C1 segment of cervical spinal cord (tissue), 14 donors: Measurements from ENCODE around the gene DNPH1.
A peak's percentile ranks its signal among the peaks of the same experiment; 100 is the strongest.

Source experiments
- DNase-seq, 14 donors: peaks; one replicate each; lab custom pipeline; 2025; lab: John Stamatoyannopoulos, UW

DNPH1 gene

DNA sequence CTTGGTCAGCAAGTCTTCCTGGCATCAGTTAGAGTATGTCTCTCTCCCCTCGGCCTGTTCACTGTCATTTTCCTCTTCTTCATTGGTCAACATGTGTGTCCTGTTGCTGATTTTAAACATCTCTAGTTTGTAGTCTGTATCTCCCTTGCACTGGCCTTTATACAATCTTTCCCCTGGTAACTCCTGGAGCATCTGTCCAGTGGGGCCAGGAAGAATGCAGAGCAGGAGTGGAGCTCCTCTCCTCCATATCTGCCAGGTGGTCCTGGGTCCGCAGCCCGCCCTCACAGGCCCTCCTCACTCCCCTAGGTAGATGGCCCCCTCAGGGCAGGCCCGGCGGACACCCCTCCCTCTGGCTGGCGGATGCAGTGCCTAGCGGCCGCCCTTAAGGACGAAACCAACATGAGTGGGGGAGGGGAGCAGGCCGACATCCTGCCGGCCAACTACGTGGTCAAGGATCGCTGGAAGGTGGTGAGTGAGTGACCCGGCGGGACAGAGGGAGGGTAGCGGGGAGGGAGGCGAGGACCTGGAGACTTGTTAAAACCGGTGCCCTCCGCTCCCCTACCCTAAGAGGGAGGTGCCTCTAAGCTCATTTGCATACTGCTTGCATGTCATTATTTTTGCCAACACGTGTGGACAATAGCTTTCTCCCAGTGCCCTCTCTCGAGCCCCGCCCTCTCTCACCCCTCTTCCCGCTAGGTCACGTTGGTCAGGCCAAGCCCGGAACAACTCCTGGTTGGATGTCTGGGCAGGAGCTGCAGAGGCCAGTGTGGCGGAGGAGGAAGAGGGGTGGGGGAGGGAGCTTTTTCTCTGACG, 17.2 kb upstream of the DNPH1 start:
- DNase-seq, result peak in 10 of 14 donors; percentile 77 to 92 (median 86)

DNA sequence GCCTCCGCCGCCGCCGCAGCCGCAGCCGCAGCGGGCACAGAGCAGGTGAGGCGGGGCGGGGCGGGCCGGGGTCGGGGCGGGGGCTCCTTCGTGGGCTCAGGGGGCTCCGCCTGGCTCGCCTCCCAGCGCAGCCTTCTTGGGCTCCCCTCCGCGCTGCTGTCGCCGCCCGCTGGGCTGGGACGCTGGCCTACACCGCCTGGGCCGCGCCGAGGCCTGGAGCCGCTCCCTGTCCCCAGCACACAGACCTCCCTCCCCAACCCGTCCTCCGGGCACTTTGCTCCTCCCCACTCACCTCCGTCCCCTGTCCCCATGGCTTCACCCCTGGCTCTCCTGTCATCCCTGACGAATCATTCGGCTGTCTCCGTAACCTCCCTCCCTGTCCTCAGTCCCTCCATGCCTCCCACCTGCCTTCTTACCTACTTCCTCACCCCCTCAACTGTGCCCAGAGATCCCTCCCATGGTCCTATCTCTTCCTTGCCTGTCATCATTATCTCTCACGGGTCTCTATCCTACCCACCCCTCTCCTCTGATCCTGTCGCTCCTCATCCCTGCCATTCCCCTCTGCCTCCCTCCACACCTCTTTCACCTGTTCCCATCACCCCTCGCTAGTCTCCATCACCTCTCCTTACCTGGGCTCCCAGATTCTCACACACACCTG, 14.5 kb upstream of the DNPH1 start:
- peak in 1 of 14 donors; percentile 20 for DNase-seq

DNA sequence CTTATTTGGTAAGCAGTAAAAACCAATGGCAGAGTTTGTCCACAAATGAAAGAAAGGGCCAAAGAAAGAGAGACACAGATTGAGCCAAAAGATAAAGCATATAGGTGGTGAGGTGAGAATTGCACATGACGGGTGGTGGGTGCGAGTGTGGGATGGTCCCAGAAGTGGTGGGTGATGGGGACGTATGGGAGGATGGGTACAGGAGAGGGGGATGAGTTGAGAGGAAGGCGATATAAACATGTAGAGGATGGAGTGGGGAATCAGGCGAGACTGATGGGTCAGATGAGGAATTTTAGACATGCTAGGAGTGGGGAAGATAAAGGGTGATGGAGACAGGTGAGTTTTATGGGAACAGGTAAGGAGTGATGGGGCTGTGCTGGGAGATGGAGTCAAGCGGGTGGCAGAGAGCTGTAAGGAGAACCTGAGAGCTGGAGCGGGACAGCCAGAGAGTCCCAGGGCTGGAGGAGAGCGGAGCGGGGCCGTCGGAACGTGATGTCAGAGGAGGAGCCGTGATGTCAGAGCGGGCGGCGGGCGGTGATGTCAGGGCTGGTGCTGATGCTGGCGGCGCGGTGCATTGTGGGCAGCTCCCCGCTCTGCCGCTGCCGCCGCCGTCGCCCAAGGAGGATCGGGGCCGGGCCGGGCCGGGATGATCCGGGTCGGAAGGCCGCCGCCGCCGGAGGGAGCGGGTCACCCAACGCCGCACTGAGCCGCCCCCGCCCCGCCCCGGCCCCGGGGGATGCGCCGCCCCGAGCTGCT, 13.8 kb upstream of the DNPH1 start, which contains the start of gene TTBK1:
TTBK1 (plus strand) TSS at position 574 of the 756 bp plus-strand sequence. CDS start 3,180 bp downstream, outside the sequence.
- peak in 7 of 14 donors; percentile 13 to 49 (median 25) for DNase-seq

DNA sequence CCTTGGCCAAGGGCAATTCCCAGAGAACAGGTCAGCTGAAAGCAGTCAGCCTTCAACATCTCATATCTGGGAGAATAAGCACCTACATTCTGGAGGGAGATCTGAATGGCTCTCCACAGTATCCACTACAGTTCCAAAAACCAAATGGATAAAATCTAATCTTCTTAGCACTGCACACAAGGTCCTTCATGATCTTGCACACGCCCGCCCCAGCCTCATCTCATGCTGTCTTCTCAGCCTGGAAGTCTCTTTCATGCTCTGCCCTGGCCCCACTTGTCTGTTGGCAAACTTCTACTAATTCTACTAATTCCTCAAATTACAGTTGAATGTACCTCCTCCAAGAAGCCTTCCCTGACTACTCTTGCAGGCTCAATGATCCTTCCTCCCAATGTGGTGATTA, 12.2 kb upstream of the DNPH1 start:
- DNase-seq, result no peak

DNA sequence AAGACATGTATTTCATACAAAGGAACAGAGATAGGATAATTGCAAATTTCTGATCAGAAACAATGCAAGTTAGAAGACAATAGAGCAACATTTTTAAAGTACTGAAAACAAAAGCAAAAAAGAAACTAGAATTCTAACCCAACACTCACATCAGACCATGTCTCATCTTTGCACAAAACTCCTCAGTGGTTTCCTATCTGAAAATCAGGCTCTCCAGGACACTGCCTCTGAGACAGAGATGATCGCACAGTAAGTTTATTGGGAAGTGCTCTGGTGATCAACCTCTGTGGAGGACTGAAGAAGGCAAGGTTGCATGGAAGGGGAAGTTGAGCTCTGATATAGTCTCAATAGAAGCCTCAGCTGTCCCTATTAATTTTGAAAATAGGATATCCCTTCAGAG, 11.7 kb upstream of the DNPH1 start:
- DNase-seq, result no peak

DNA sequence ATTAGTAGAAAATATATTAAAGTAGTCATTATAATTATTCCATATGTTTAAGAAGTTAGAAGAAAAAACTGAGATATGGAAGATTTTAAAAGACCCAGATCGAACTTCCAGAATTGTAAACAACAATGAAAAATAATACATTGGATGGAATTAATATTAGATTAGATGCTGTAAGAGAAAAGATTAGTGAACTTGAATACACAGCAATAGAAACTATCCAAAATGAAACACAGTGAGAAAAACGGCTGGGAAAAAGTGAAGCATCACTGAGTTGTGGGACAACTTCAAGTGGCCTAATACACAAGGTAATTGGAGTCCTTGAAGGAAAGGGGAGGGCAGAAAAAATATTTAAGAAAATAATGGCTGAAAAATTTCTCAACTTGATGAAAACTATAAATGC, 9.8 kb upstream of the DNPH1 start:
- DNase-seq, result no peak

DNA sequence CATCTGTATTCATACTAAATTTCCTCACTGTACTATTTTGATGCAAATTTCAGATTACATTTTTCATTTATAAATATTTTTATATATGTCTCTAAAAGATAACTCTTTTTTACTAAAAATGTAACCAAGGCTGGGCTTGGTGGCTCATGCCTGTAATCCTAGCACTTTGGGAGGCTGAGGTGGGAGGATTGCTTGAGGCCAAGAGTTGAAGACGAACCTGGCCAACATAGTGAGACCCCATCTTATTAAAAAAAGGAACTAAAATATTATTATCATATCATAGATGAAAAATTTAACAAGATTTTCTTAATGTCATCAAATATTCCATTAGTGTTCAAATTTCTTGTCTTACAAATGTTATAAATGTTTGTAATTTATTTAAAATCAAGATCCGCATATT, 6.6 kb upstream of the DNPH1 start:
- DNase-seq, result no peak

DNA sequence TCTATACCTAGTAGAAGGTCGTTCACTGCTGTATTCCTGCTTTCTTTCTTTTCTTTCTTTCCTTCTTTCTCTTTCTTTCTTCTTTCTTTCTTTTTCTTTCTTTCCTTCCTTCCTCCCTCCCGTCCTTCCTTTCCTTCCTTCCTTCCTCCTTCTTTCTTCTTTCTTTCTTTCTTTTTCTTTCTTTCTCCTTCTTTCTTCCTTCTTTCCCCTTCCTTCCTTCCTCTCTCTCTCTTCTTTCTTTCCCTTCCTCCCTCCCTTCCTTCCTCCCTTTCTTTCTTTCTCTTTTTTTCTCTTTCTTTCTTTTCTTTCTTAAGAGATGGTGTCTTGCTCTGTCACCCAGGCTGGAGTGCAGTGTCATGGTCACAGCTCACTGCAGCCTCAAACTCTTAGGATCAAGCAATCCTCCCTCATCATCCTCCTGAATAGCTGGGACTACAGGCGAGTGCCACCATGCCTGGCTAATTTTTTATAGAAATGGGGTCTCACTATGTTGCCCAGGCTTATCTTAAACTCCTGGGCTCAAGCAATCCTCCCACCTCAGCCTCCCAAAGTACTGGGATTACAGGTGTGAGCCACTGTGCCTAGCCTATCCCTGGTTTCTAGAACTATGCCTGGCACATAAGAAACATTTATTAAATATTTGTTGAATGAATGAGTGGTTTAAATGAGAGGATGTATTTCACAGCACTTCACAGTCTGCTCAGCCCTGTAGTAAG, 2.6 kb upstream of the DNPH1 start:
- no peak for DNase-seq

DNA sequence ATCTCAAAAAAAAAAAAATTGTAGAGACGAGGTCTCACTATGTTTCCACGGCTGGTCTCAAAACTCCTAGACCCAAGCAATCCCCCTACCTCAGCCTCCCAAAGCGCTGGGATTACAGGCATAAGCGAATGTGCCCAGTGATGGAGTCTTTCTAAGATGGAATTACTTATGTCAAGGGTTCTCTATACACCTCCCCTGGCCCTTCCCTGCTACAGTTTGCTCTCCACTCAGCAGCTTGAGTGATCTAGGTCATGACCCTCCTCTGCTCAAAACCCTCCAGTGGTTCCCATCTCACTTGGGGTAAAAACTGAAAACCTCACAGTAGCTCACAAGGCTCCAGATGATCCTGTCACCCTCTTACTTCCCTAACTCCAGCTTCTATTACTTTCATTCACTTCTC, 1.8 kb upstream of the DNPH1 start:
- no peak for DNase-seq

DNA sequence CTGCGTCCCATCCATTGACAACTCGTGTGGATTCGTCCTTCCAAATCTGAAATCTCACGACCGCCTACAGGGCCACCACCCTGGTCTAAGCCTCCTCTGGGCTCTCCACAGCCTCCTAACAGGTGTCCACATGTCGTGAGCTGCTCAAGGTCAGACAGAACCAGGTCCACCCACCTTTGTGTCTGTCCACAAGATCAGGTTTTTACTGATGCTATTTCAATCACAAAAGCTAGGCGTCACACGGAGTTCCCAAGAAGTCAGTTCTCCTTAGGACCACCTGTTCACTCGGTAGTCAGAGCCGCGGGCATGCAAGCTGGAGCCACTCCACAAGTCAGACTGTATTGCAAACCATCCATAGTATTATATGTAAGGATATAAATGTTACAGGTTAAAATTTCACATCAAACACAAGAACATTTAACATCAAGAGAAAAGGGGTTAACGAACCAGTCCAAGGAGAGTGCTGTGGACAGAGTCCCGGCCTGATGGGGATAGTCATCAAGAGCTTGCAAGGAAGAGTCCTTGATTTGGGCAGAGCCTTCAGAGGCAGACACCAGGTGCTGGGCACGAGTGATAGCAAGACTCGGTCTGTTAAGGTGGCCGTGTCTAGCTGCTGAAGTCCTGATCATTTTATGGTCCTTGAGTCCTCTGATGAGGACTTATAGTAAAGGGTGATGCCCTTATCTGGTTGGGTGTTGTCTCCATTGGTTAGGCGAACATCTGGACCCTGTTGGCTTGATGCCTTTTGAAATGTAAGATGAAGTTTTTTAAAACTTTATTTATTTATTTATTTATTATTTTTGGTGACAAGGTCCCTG, 731 bp upstream of the DNPH1 start:
- no peak for DNase-seq

DNA sequence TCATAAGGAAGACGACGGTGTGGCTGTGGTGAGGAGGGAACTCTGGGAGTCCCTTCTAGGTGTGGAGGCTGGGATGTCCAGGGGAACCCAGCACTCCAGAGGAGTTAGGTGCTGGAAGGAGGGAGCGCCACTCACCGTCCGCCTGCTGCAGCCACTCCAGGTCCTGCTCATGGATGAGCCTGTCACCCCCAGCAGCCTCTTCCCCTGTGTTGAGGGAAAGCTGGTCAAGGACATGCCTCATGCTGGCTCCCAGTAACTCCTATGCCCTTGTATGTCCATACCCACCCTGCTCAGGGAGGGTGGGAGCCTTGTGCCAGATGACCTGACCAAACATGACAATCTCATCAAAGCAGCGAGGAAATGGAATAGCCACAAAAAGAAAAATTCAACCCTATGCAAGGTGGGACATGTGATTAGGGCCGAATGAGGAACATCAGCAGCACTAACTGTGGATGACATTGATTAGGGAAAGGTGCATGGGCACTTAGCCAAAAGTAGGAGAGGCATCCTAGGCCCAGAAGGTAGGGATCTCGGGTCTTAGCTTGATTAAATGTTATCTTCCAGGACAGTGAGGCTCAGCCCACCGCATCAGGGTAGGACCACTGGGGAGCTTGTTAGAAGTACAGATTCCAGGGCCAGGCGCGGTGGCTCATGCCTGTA, 3.0 kb downstream of the DNPH1 start:
- DNase-seq, result no peak

DNA sequence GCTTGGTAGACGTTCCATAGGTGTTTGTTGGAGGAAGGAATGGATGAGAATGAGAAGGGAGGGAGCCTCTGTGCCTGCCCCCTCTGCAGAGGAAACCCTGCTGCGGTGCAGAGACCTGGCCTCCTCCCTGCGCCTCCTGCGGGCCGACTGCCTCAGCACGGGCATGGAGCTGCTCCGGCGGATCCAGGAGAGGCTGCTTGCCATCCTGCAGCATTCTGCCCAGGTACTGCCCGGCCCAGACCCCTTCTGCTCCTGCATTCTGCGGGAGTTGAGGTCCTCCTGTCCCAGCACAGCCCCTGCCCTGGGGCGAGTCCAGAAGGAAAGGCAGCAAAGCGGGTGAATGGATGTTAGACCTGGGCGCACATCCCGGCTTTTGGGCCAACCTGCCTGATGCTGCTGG, 6.1 kb downstream of the DNPH1 start:
- DNase-seq, result no peak

DNA sequence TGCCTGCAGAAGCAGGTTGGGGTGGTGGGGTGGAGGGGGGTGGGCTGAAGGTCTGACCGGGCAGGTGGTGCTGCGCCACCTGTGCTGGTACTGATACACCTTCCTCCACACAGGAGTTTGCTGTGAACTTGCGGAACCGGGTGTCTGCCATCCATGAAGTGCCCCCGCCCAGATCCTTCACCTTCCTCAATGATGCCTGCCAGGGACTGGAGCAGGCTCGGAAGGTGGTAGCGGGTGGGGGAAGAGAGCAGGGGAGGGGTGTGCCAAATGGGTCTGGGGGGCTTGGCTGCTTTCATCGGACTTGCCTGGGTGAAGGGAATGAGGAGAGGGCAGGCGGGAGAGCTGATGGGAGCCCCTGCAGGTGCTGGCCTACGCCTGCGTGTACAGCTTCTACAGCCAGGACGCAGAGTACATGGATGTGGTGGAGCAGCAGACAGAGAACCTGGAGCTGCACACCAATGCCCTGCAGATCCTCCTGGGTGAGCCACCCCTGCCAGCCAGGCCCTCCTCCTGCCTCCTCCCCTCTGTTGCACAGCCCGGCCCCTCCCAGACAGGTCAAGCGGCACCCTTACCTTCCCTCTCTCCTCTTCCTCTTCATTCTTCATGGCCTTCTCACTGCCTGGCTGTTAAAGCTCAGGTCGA, 6.7 kb downstream of the DNPH1 start:
- no peak for DNase-seq

DNA sequence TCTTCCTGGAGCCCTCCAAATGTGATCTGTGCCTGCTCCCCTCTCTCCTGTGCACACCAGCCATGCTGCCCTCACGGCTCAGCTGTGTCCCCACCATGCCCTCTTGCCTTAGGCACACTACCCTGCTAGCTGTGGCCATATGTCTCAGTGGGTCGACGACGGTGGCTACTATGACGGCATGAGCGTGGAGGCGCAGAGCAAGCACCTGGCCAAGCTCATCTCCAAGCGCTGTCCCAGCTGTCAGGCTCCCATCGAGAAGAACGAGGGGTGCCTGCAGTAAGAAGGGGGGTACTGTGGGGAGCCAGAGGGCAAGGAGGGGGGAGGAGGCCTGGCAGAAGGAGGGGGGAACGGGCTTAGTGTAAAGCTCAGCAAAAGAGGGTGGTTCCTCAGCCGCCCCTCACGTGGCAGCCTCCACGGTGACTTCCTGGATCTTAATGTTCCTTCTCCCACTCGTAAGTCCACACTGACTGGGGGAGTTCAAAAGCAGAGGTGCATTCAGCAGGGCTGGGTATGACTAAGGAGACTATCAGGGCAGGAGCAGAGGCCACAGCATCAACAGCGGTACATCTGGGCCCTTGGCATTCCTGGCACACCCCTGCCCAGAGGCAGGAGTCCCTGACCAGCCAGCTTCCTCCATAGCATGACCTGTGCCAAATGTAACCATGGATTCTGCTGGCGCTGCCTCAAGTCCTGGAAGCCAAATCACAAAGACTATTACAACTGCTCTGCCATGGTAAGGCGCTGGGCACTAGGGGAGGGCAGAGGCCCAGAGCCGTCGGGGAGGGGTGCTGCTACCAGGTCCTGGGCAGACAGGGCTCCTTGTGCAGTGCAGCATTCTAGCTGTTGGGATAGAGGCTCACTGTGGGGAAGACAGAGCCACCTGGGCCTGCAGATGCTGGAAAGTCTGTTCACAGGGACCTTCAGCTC, 8.0 kb downstream of the DNPH1 start:
- DNase-seq, result peak in 5 of 14 donors; percentile 14 to 49 (median 44)

DNA sequence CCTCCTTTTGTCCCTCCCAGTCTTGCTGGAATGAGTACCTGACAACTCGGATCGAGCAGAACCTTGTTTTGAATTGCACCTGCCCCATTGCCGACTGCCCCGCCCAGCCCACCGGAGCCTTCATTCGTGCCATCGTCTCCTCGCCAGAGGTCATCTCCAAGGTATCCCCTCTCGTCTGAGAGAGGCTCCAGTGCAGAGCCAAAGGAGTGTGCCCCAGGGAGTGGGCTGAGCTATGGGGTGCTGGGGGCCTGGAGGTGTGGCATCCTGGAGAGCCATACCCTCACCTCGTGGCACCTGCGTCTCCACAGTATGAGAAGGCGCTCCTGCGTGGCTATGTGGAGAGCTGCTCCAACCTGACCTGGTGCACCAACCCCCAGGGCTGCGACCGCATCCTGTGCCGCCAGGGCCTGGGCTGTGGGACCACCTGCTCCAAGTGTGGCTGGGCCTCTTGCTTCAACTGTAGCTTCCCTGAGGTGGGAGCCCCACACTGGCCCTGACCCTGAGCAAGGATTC, 8.8 kb downstream of the DNPH1 start:
- no peak for DNase-seq

DNA sequence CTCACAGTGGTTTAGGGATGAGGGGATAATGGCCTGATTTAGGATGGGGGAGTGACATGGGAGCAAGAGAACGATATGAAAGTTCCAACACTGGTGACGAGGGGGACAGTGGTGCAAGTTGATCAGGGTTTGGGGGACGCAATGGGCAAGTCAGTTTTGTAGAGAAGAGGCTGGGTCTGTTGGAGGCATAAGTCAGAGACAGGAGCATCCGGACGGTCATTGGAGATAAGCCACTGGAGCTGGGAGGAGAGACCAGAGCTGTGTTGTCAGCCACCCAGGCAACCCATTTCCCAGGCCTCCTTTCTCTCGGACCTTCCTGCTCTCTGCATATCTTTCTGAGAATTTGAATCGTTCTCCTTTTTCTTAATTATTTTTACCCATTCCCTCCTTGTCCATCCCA, 9.5 kb downstream of the DNPH1 start:
- DNase-seq, result no peak

DNA sequence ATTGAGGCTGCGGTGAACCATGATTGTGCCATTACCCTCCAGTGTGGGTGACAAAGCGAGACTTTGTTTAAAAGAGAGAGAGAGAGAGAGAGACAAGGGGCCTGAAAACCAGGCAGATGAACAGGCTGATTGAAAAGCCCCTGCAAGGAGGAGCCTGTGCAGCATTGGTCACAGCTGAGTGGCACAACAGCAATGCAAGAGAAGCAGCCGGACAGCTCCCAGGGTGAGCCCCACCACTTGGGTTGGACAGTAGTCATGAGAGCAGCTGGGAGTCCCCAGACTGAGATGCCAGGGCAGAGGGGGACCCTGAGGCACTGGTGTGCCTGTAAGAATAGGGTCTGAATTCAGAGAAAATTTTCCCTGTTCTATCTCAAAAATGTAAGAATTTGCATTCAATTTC, 10.2 kb downstream of the DNPH1 start:
- DNase-seq, result peak in 1 of 14 donors; percentile 18

DNA sequence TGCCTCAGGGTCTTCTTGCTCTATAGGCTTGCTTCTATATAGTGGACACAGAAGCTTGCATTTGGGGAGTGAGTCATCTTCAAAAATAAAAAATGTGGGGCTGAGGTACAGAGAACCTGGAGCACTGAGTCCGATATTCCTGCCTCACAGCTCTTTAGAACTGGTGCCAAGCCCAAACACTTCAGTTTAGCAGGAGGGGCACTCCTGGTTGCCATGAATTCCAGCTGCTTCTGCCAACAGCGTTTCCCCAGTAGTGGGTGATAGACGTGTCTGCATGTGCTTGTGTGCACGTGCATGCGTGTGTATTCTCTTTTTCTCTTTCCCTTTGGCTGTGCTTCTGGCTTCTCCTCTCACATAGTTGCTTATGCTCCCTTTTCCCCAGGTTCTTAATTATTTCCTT, 11.9 kb downstream of the DNPH1 start:
- DNase-seq, result no peak
